Measurements from ENCODE around the gene NOTO. TPM values are rescaled to one million over a fixed set of nuclear protein-coding genes. Genes with fewer than 3 reads are reported as not detected.

NOTO gene
- total and polyA plus RNA-seq, 2 donors (not counting 1 experiment from before 2014, with no cell fraction given): not detected

GRCh38 chr2:73238149-73238548 is 35.8 kb downstream of the NOTO start:
- no peak overlapping the region for H3K4me2 ChIP-seq (replicated peaks; ENCODE audit: low read depth, low read length, poor library complexity, severe bottlenecking)
- CTCF ChIA-PET: interaction anchor here (1.0 to 1.5 kb wide), 3 partner anchors 61 to 152 kb away, joined by 3 to 5 read pairs (median 4); no protein-coding TSS in a partner anchor
- DNase-seq (no peak), ATAC-seq (ENCODE audit: low read depth) (no peak)
- 100% methylated on average over 1 of the region's 3 CpGs for WGBS (ENCODE audit: insufficient coverage)
- TF ChIP-seq EZH2 (IDR thresholded peaks at IDR 0.05; ENCODE audit: borderline replicate concordance, insufficient read depth, low read depth, low read length, poor library complexity, severe bottlenecking) (no peak), CTCF (IDR thresholded peaks at IDR 0.05) (no peak)
- H3K4me3 Mint-ChIP-seq: no peak overlapping the region
- H3K79me2 ChIP-seq (ENCODE audit: control insufficient read depth, insufficient read depth, low read length): peaks cover 39% of the 10 kb centered on the region
- peaks cover 63% of the 10 kb centered on the region for H4K20me1 ChIP-seq (ENCODE audit: control insufficient read depth, insufficient read depth, low read length, poor library complexity, severe bottlenecking)
- intact Hi-C loops (cut with micrococcal nuclease): no loop called here
- no peaks in the 10 kb centered on the region for H3K9me3 Mint-ChIP-seq (ENCODE audit: insufficient read depth)
- peaks cover 13% of the 10 kb centered on the region in 2 donors for H3K4me1 ChIP-seq (ENCODE audit: control insufficient read depth in 2 of 2, insufficient read depth in 2 of 2, low read length in 2 of 2)
- peaks cover 35% of the 10 kb centered on the region for H3K4me1 Mint-ChIP-seq
- POLR2A ChIA-PET: no interaction called here
- no peak overlapping the region for H3K27ac ChIP-seq (ENCODE audit: low read length in 2 of 2)
- H2AFZ ChIP-seq (ENCODE audit: insufficient read depth, low read depth, low read length, poor library complexity, severe bottlenecking): no peak overlapping the region
- no peak overlapping the region for H3K9ac ChIP-seq (ENCODE audit: low read length)
- H3K4me3 ChIP-seq (ENCODE audit: control extremely low read depth in 1 of 5, extremely low read depth in 1 of 5, insufficient read depth in 1 of 5, low read depth in 2 of 5, low read length in 4 of 5): no peak overlapping the region
- no peak overlapping the region for H3K27ac Mint-ChIP-seq
- no peaks in the 10 kb centered on the region for H3K9me3 ChIP-seq (ENCODE audit: control extremely low read depth in 1 of 3, control insufficient read depth in 2 of 3, insufficient read depth in 1 of 3, low read length in 2 of 3)
- H3K27me3 ChIP-seq (replicated peaks in 1 of 4; ENCODE audit: control extremely low read depth in 1 of 4, control insufficient read depth in 3 of 4, insufficient read depth in 4 of 4, low read length in 3 of 4): no peaks in the 10 kb centered on the region
- H3K36me3 ChIP-seq (replicated peaks in 1 of 2; ENCODE audit: control extremely low read depth in 1 of 2, control insufficient read depth in 1 of 2, extremely low read depth in 1 of 2, insufficient read depth in 2 of 2, low read length in 1 of 2): peaks cover 19 to 33% of the 10 kb centered on the region in 2 experiments
- H3K27me3 Mint-ChIP-seq: no peaks in the 10 kb centered on the region

GRCh38 chr2:73238976-73239375 is 36.6 kb downstream of the NOTO start:
- H3K27ac ChIP-seq (ENCODE audit: low read length in 2 of 2): no peak overlapping the region
- no peak overlapping the region for H3K27ac Mint-ChIP-seq
- no peak overlapping the region for H2AFZ ChIP-seq (ENCODE audit: insufficient read depth, low read depth, low read length, poor library complexity, severe bottlenecking)

More at GRCh38 chr2:73238976-73239375, 36.6 kb downstream of the NOTO start:
- Histone ChIP-seq H4K20me1 (ENCODE audit: control insufficient read depth, insufficient read depth, low read length, poor library complexity, severe bottlenecking) (peaks cover 71% of the 10 kb centered on the region), H3K4me3 (ENCODE audit: control extremely low read depth in 1 of 5, extremely low read depth in 1 of 5, insufficient read depth in 1 of 5, low read depth in 2 of 5, low read length in 4 of 5) (no peak overlapping the region), H3K36me3 (replicated peaks in 1 of 2; ENCODE audit: control extremely low read depth in 1 of 2, control insufficient read depth in 1 of 2, extremely low read depth in 1 of 2, insufficient read depth in 2 of 2, low read length in 1 of 2) (peaks cover 19 to 41% of the 10 kb centered on the region in 2 experiments), H3K4me1 (ENCODE audit: control insufficient read depth in 2 of 2, insufficient read depth in 2 of 2, low read length in 2 of 2) (peaks cover 13% of the 10 kb centered on the region in 2 donors), H3K79me2 (ENCODE audit: control insufficient read depth, insufficient read depth, low read length) (peaks cover 39% of the 10 kb centered on the region), H3K27me3 (replicated peaks in 1 of 4; ENCODE audit: control extremely low read depth in 1 of 4, control insufficient read depth in 3 of 4, insufficient read depth in 4 of 4, low read length in 3 of 4) (no peaks in the 10 kb centered on the region), H3K4me2 (replicated peaks; ENCODE audit: low read depth, low read length, poor library complexity, severe bottlenecking) (no peak overlapping the region), H3K9me3 (ENCODE audit: control extremely low read depth in 1 of 3, control insufficient read depth in 2 of 3, insufficient read depth in 1 of 3, low read length in 2 of 3) (no peaks in the 10 kb centered on the region), H3K9ac (ENCODE audit: low read length) (no peak overlapping the region)
- WGBS (ENCODE audit: insufficient coverage): 100% methylated on average over 1 of the region's 1 CpG
- TF ChIP-seq CTCF (IDR thresholded peaks at IDR 0.05) (no peak), EZH2 (IDR thresholded peaks at IDR 0.05; ENCODE audit: borderline replicate concordance, insufficient read depth, low read depth, low read length, poor library complexity, severe bottlenecking) (no peak)
- Mint-ChIP-seq H3K27me3 (no peaks in the 10 kb centered on the region), H3K4me3 (no peak overlapping the region), H3K9me3 (ENCODE audit: insufficient read depth) (no peaks in the 10 kb centered on the region), H3K4me1 (peaks cover 34% of the 10 kb centered on the region)
- ChIA-PET CTCF (interaction anchor here (0.9 to 1.5 kb wide), 4 partner anchors 12 to 153 kb away, joined by 3 to 5 read pairs (median 3); no protein-coding TSS in a partner anchor), POLR2A (no interaction called here)
- DNase-seq (no peak), ATAC-seq (ENCODE audit: low read depth) (no peak)
- intact Hi-C loops (cut with micrococcal nuclease): no loop called here

Data from B cell (primary cell).